Loucy (cell line): ENCODE data around the gene LRRC45.

Experiments used
- H2AFZ ChIP-seq: fragments of 200-600 bp; sonication (generic); 2 replicates; pipeline ENCODE4 v1.6.0; 2016; ENCODE audit warnings: antibody characterized with exemption, mild to moderate bottlenecking, low read length, moderate library complexity
- H3F3A ChIP-seq: fragments of 200-600 bp; 2 replicates; pipeline ENCODE4 v1.6.0; 2016; ENCODE audit warnings: antibody characterized with exemption, low read depth, mild to moderate bottlenecking
- H3K27me3 ChIP-seq: fragments of 200-600 bp; sonication (generic); 2 replicates; pipeline ENCODE4 v1.6.1; 2014; ENCODE audit warnings: low read length, mild to moderate bottlenecking; ENCODE audit not compliant: insufficient read depth, poor library complexity, severe bottlenecking
- H3K36me3 ChIP-seq: fragments of 200-600 bp; sonication (generic); 2 replicates; pipeline ENCODE4 v1.6.1; 2016; ENCODE audit warnings: low read length; ENCODE audit not compliant: insufficient read depth
- H3K4me1 ChIP-seq: fragments of 200-600 bp; sonication (generic); 2 replicates; pipeline ENCODE4 v1.5.1; 2014; ENCODE audit warnings: low read length, mild to moderate bottlenecking; ENCODE audit not compliant: insufficient read depth, poor library complexity, severe bottlenecking
- H3K4me2 ChIP-seq: fragments of 200-600 bp; sonication (generic); 2 replicates; pipeline ENCODE4 v1.6.0; 2014; ENCODE audit warnings: antibody characterized with exemption, low read length, low read depth, mild to moderate bottlenecking; ENCODE audit not compliant: poor library complexity, severe bottlenecking
- H3K4me3 ChIP-seq: fragments of 200-600 bp; sonication (generic); 2 replicates; pipeline ENCODE4 v1.5.1; 2014; ENCODE audit warnings: low read length, mild to moderate bottlenecking, mixed read lengths; ENCODE audit not compliant: poor library complexity, severe bottlenecking
- H3K79me2 ChIP-seq: fragments of 200-600 bp; sonication (generic); 2 replicates; pipeline ENCODE4 v1.6.1; 2014; ENCODE audit warnings: low read length; ENCODE audit not compliant: insufficient read depth
- H3K9ac ChIP-seq: fragments of 200-600 bp; sonication (generic); 2 replicates; pipeline ENCODE4 v1.6.0; 2014; ENCODE audit warnings: mild to moderate bottlenecking, low read depth, low read length, moderate library complexity; ENCODE audit not compliant: poor library complexity, severe bottlenecking
- H3K9me2 ChIP-seq: fragments of 200-600 bp; sonication (generic); replicated peaks from 2 replicates; pipeline ENCODE4 v1.6.1; 2016; ENCODE audit warnings: low read depth, low read length, mixed read lengths
- H3K9me3 ChIP-seq: fragments of 200-600 bp; sonication (generic); 2 replicates; pipeline ENCODE4 v1.6.1; 2014; ENCODE audit warnings: mild to moderate bottlenecking, antibody characterized with exemption, low read length, low read depth; ENCODE audit not compliant: insufficient read depth
- H4K20me1 ChIP-seq: fragments of 200-600 bp; sonication (generic); 2 replicates; pipeline ENCODE4 v1.6.0; 2014; ENCODE audit warnings: antibody characterized with exemption, low read length, mild to moderate bottlenecking; ENCODE audit not compliant: insufficient read depth, poor library complexity, severe bottlenecking
- EZH2phosphoT487 ChIP-seq: fragments of 200-600 bp; IDR thresholded peaks from 2 replicates; pipeline ENCODE4 v1.6.1; 2018; ENCODE audit warnings: antibody characterized with exemption, mild to moderate bottlenecking, moderate library complexity, borderline replicate concordance
- TF ChIP-seq, protein P1 (sequence below): fragments of 200-600 bp; sonication (generic); conservative IDR thresholded peaks from 2 replicates; pipeline ENCODE4 v1.5.1; 2014; ENCODE audit warnings: mild to moderate bottlenecking, antibody characterized with exemption, low read length

Gene LRRC45

DNA sequence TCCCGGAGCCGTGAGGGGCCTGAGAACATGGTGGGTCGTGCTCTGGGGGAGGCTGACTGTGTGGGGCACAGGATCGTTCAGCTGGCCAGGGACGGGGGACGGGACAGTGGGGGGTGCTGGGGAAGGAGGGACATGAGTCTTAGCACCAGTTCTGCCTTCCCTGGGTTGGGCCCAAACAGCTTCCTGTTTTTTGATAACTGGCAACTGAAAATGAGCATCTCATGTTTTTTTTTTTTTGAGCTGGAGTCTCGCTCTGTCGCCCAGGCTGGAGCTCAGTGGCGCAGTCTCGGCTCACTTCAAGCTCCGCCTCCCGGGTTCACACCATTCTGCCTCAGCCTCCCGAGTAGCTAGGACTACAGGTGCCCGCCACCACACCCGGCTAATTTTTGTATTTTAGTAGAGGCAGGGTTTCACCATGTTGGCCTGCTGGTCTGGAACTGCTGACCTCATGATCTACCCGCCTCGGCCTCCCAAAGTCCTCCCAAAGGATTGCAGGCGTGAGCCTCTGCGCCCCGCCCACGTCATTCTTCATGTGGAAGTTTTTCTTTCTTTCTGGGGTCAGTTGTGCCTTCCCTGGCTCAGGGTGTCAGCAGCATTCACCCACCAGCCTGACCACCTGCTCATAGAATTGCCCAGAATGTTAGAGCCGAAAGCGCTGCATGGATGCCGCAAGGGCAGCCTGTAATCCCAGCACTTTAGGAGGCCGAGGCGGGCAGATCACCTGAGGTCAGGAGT, 39.3 kb upstream of the LRRC45 start:
- H3K9me3 ChIP-seq, result no peaks in the 10 kb centered on the region
- no peaks in the 10 kb centered on the region for H3K9me2 ChIP-seq
- TF ChIP-seq, protein P1, sequence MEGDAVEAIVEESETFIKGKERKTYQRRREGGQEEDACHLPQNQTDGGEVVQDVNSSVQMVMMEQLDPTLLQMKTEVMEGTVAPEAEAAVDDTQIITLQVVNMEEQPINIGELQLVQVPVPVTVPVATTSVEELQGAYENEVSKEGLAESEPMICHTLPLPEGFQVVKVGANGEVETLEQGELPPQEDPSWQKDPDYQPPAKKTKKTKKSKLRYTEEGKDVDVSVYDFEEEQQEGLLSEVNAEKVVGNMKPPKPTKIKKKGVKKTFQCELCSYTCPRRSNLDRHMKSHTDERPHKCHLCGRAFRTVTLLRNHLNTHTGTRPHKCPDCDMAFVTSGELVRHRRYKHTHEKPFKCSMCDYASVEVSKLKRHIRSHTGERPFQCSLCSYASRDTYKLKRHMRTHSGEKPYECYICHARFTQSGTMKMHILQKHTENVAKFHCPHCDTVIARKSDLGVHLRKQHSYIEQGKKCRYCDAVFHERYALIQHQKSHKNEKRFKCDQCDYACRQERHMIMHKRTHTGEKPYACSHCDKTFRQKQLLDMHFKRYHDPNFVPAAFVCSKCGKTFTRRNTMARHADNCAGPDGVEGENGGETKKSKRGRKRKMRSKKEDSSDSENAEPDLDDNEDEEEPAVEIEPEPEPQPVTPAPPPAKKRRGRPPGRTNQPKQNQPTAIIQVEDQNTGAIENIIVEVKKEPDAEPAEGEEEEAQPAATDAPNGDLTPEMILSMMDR, result no peak
- no peak for TF ChIP-seq EZH2phosphoT487
- H3K36me3 ChIP-seq, result peaks cover 7% of the 10 kb centered on the region; the same call in 1 of the 2 replicates
- no peak overlapping the region for H3K4me2 ChIP-seq
- no peak overlapping the region for H3K4me3 ChIP-seq
- no peaks in the 10 kb centered on the region for H3K27me3 ChIP-seq
- H3K79me2 ChIP-seq, result peaks cover 4% of the 10 kb centered on the region; the same call in 1 of the 2 replicates
- H3K4me1 ChIP-seq, result peaks cover 28% of the 10 kb centered on the region
- H2AFZ ChIP-seq, result no peak overlapping the region
- peaks cover 7% of the 10 kb centered on the region for H4K20me1 ChIP-seq
- no peaks in the 10 kb centered on the region for H3F3A ChIP-seq
- no peak overlapping the region for H3K9ac ChIP-seq

DNA sequence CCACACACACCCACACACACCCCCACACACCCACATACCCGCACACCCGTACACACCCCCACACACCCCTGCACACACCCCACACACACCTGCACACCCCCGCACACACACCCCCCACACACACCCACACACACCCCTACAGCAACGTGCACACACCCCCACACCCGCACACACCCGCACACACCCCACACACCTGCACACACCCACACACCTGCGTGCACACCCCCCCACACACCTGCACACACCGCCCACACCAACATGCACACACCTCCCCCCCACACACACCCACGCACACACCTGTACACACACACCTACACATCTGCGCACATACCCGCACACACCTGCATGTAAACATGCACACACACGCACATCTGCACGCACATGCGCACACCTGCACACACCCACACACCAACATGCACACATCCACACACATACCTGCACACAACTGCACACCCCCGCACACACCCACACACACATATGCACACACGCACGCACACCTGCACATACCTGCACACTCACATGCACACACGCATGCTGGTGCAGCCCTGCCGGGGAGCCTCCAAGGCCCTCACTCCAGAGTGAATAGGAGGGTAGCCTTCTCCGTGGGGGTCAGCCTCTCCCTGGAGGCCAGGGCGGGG, 38.2 kb upstream of the LRRC45 start:
- no peak overlapping the region for H3K4me2 ChIP-seq
- H3K4me1 ChIP-seq, result peaks cover 19% of the 10 kb centered on the region
- no peaks in the 10 kb centered on the region for H3K9me3 ChIP-seq
- no peak for TF ChIP-seq EZH2phosphoT487
- no peak overlapping the region for H3K4me3 ChIP-seq
- peaks cover 7% of the 10 kb centered on the region; the same call in 1 of the 2 replicates for H3K36me3 ChIP-seq
- no peaks in the 10 kb centered on the region for H3K9me2 ChIP-seq
- peaks cover under 1% of the 10 kb centered on the region for H4K20me1 ChIP-seq
- H2AFZ ChIP-seq, result no peak overlapping the region
- H3F3A ChIP-seq, result no peaks in the 10 kb centered on the region
- H3K27me3 ChIP-seq, result no peaks in the 10 kb centered on the region
- H3K9ac ChIP-seq, result no peak overlapping the region
- H3K79me2 ChIP-seq, result no peaks in the 10 kb centered on the region

DNA sequence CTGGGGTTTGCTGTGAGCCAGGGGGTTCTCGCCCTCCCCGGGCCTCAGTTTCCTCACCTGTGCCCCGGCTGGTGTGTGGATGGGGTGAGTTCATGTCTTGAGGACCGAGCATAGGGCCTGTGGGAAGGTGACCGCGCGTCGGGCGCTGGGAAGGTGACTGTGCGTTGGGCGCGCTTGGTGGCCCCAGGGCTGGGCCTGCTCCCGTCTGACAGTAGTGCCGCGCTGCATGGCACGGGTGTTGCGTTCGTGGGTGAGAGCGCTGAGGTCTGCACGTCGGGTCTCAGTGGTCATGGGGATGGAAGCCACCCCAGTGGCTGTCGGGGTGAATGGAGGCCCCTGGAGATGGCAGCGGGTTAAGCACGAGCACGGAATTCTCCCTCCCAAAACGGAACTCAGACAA, 36.5 kb upstream of the LRRC45 start:
- Histone ChIP-seq H3K4me3 (no peak overlapping the region), H3K9me3 (no peaks in the 10 kb centered on the region), H3F3A (no peaks in the 10 kb centered on the region), H3K36me3 (peaks cover 7% of the 10 kb centered on the region; the same call in 1 of the 2 replicates), H3K4me2 (no peak overlapping the region), H3K79me2 (no peaks in the 10 kb centered on the region), H3K27me3 (no peaks in the 10 kb centered on the region), H4K20me1 (no peaks in the 10 kb centered on the region), H3K4me1 (peaks cover 2% of the 10 kb centered on the region), H3K9ac (no peak overlapping the region), H3K9me2 (no peaks in the 10 kb centered on the region), H2AFZ (no peak overlapping the region)
- TF ChIP-seq, protein P1, result no peak
- TF ChIP-seq EZH2phosphoT487, result no peak
